Aortic smooth muscle cell (primary cell): ENCODE data around the gene CCNI2. TPM values are rescaled to one million over a fixed set of nuclear protein-coding genes. Genes with fewer than 3 reads are reported as not detected.

Source experiments
- total RNA-seq: library from RNA; depleted of rRNA; stranded (reverse); fragments of >200 nt; gene quantifications from 2 replicates; pipeline ENCODE4 v1.2.3, GENCODE V29; 2014

The CCNI2 gene, protein sequence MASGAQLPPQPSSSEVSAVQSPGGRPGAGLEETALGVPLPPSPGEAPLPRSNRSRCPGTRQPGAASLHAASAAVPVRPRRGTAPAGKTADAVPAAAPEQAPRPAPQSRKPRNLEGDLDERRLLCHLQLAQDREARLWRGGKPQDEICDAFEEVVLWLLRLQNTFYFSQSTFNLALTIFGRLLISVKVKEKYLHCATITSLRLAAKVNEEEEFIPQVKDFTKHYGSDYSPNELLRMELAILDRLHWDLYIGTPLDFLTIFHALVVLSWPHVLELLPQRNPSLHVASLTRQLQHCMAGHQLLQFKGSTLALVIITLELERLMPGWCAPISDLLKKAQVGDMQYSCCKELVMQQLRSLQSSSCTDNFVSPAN
- total RNA-seq: not detected in 2 replicates

DNA sequence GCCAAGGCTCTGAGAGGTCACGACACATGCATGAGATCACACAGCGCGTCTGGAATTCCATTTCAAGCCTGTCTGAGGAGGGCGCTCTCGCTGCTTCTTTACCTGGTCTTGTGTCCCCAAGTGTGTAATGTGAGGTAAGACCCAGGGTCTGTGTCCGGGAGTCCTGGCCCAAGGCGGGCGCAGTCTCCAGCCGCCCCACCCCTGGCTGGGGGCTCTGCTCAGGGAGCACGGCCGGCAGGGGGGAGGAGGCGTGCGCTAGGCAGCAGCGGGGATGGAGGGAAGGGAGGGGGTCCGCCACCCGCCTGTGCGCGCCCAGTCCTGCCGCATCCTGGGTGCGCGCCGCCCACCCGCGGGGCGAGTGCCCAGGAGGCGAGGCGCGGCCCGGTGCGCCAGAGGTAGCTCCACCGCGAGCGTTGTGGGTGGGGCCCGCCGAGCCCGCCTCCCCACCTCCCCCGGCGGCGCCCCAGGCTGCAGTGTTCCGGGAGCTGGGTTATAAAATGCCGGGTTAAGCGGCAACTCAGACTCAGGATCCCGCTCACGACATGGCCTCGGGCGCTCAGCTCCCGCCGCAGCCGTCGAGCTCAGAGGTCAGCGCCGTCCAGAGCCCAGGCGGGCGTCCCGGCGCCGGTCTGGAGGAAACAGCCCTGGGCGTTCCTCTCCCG is at the start of gene CCNI2:
CCNI2 (plus strand) TSS at position 473 of the 662 bp plus-strand sequence; CDS start at position 543, 70 bp downstream.

GRCh38 chr5:132736853-132737833 is 10.1 kb upstream of the CCNI2 start, which contains the start of gene KIF3A:
KIF3A (minus strand) TSS chr5:132737546; CDS start chr5:132737419, 127 bp downstream.

GRCh38 chr5:132777209-132778069 is 30.2 kb downstream of the CCNI2 start, which contains the start of gene SEPTIN8:
SEPTIN8 (minus strand) TSS chr5:132777239; CDS start chr5:132777137, 102 bp downstream.

Other genes starting within 250 kb of the CCNI2 start
- not detected in 2 replicates for gene IL5, start 203.9 kb upstream of the CCNI2 start, total RNA-seq
- gene RAD50, start 190.4 kb upstream of the CCNI2 start, total RNA-seq: 32.2 and 44.0 TPM in 2 replicates
- gene IL13, start 89.3 kb upstream of the CCNI2 start, total RNA-seq: not detected in 2 replicates
- gene IL4, start 73.4 kb upstream of the CCNI2 start, total RNA-seq: not detected in 2 replicates
- gene KIF3A, start 9.9 kb upstream of the CCNI2 start, total RNA-seq: 11.2 and 12.2 TPM in 2 replicates
- gene SEPTIN8, start 29.8 kb downstream of the CCNI2 start, total RNA-seq: 82.0 and 84.5 TPM in 2 replicates
- not detected in 2 replicates for gene SOWAHA, start 65.9 kb downstream of the CCNI2 start, total RNA-seq
- gene SHROOM1, start 83.2 kb downstream of the CCNI2 start, total RNA-seq: 2.4 and 2.6 TPM in 2 replicates
- 0.12 and 0.13 TPM in 2 replicates for gene GDF9, start 119.0 kb downstream of the CCNI2 start, total RNA-seq
- 138 and 186 TPM in 2 replicates for gene UQCRQ, start 119.2 kb downstream of the CCNI2 start, total RNA-seq
- 0.06 and 0.26 TPM in 2 replicates for gene LEAP2, start 126.2 kb downstream of the CCNI2 start, total RNA-seq
- 36.1 and 46.7 TPM in 2 replicates for gene AFF4, start 216.2 kb downstream of the CCNI2 start, total RNA-seq